CD4-positive, alpha-beta T cell treated with Interleukin-1 beta for 1 hour (primary cell): Measurements from ENCODE around the gene DNAAF5.
A peak's percentile ranks its signal among the peaks of the same experiment; 100 is the strongest.
"Not testable (repeated sequence)": the region's sequence is repeated elsewhere in the genome, so short reads cannot be mapped to it uniquely, and the experiment has no call there.

Experiments used
- DNase-seq, 2 donors: peaks; one replicate each; pipeline ENCODE4 v3.0.0-alpha.2; 2020 to 2022

DNAAF5 gene

GRCh38 chr7:730501-731439 lies 4.3 kb downstream of the DNAAF5 start:
- no peak for DNase-seq

GRCh38 chr7:731440-732085 lies 5.1 kb downstream of the DNAAF5 start:
- DNase-seq = no peak

GRCh38 chr7:732094-732541 lies 5.6 kb downstream of the DNAAF5 start:
- DNase-seq = peak in 1 of 2 donors; percentile 11

- no peak for DNase-seq
These were observed 6.1 kb downstream of the DNAAF5 start for GRCh38 chr7:732556-732955.

- no peak for DNase-seq
These were observed 7.7 kb downstream of the DNAAF5 start for GRCh38 chr7:734214-734613.

GRCh38 chr7:734808-735207 lies 8.3 kb downstream of the DNAAF5 start:
- DNase-seq = no peak

- DNase-seq = no peak
These were observed 11.7 kb downstream of the DNAAF5 start for GRCh38 chr7:738241-738640.

GRCh38 chr7:738723-739454 lies 12.4 kb downstream of the DNAAF5 start:
- DNase-seq = no peak

GRCh38 chr7:739455-739982 lies 13.0 kb downstream of the DNAAF5 start:
- DNase-seq = no peak

GRCh38 chr7:739983-740942 lies 13.8 kb downstream of the DNAAF5 start:
- DNase-seq = no peak

GRCh38 chr7:741191-741671 lies 14.7 kb downstream of the DNAAF5 start:
- no peak for DNase-seq

GRCh38 chr7:741850-742249 lies 15.4 kb downstream of the DNAAF5 start:
- no peak for DNase-seq

- no peak for DNase-seq
These were observed 16.3 kb downstream of the DNAAF5 start for GRCh38 chr7:742791-743190.

- not testable (repeated sequence) for DNase-seq
These were observed 17.0 kb downstream of the DNAAF5 start for GRCh38 chr7:743341-744127.

GRCh38 chr7:744128-744520 lies 17.6 kb downstream of the DNAAF5 start:
- not testable (repeated sequence) for DNase-seq

GRCh38 chr7:744854-745430 lies 18.4 kb downstream of the DNAAF5 start:
- DNase-seq = no peak

GRCh38 chr7:745431-746154 lies 19.1 kb downstream of the DNAAF5 start:
- DNase-seq = no peak

GRCh38 chr7:746155-747061 lies 19.9 kb downstream of the DNAAF5 start:
- DNase-seq = no peak

- no peak for DNase-seq
These were observed 20.7 kb downstream of the DNAAF5 start for GRCh38 chr7:747186-747585.
